CD4-positive, alpha-beta T cell treated with Interleukin-2 at 100 ng/mL for 4 hours (primary cell): Measurements from ENCODE around the gene ENPP1.

Experiments
- DNase-seq: peaks from one replicate; pipeline ENCODE4 v3.0.0-alpha.2; 2020; ENCODE audit warnings: low spot score

ENPP1 gene

GRCh38 chr6:131787079-131787478 lies 20.7 kb upstream of the ENPP1 start:
- DNase-seq: no peak

DNA sequence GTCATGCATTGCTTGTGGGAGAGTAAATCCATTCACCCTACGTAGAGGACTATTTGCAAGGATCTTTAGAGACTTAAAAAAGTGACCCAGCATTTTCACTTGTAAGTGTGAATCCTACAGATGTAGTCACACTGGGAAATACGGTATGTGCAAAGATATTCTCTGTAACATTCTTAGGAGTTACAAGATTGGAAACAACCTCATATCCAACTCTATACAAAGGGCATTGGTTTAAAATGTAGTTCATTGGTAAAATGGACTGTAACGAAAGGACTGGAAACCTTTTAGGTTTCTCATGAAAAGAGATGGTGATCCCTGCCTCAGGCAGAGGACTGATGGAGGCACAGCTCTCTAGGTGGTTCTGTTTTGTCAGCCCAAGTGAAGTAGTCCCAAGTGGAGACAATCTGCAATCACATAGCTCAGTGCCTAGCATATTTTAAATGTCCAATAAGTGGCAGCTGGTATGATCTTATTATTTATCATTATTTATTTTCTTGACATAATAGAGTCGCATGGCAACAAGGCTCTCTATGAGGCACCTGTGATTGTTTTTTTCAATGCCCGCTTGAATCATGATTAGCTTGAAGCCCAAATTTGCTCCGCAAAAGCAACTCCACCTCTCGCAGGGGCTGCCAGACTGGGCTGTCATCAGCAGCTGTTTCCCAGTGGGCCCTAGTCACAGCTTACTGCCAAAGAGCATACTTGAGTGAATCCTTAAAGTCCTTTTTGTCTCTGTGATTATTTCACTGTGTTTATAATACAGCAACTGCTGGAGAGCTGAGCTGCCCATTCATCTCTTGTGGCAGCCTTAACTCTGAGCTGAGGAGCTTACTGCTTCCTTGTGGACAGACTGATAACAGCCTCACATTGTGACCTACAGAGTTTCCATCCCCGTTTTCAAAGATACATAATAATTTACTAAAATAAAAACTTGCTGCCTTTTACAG lies 19.8 kb upstream of the ENPP1 start:
- no peak for DNase-seq

DNA sequence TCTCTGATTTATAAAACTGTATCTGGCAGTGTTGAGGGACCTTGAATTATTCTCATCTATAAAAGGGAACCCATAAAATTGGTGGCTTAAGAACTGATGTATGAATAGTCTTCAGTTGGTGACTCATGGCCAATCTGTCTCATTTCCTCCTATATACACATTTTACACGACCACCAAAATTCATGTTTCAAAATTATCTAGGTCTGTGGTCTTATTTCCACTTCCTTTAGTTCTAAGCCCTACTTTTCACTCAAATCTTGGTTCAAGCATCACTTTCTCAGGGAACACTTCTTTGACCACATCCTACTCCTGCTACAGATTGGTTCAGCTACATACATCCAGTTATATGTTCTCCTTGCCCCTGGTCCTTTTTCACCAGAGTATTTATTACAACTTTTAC lies 18.6 kb upstream of the ENPP1 start:
- DNase-seq: no peak

- DNase-seq: no peak
These were observed 16.3 kb upstream of the ENPP1 start for GRCh38 chr6:131791476-131791875.

GRCh38 chr6:131792091-131792496 lies 15.7 kb upstream of the ENPP1 start:
- no peak for DNase-seq

- no peak for DNase-seq
These were observed 12.5 kb upstream of the ENPP1 start for GRCh38 chr6:131795366-131795765.

- DNase-seq: no peak
These were observed 5.5 kb upstream of the ENPP1 start for GRCh38 chr6:131802347-131802746.

GRCh38 chr6:131803007-131803769 lies 4.6 kb upstream of the ENPP1 start:
- DNase-seq: no peak

DNA sequence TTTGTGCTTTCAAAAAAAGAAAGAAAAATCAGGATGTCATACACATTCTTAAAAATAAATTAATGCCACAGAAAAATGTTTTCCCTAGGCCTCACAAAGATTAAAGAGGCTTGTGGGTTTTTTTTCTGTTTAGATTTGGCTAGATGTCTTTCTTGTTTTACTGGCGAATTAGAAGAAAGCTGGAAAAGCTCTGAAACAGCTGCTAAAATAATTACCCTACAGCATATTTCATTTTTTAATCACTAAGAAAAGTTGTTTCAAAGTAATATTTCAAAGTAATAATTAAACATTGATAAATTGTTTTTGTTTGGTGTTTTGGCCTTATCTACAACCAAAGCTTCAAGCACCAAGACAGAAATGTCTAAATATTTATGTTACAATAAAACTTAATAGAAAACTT lies 3.7 kb upstream of the ENPP1 start:
- DNase-seq: no peak

DNA sequence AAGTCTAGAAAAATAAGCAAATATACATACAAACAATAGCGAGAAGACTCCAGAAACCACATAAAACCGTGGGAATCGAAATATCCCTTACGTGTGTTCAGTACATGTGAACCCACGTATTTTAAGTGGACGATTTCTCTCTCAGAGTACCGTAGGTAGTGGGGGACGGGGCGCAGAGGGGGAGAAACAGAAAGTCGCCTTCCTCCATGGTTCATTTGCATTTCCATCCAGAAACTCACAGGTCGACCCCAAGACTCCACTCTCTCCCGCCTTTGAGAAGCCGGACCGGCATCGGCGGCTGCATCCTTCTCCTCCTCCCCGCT lies 538 bp upstream of the ENPP1 start:
- no peak for DNase-seq

GRCh38 chr6:131808460-131809269 lies 845 bp downstream of the ENPP1 start:
- DNase-seq: no peak

DNA sequence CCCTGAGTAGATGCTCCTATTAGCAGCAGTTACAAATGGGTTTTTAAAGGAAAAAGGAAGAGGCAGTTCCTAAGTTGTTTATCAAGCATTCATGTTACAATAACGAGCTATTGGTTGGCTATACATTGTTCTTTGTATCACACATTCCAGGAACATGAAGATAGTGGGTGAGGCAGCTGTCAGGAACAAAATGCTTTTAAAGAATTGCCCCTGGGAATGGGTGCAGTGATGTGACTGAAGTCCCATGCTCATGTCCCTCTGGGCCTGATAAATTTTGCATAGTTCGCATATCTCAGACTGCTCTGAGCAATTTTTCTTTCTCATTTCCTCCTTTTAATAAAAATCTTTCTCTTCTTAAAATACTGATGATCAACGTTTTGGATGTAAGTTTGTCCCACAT lies 3.7 kb downstream of the ENPP1 start:
- no peak for DNase-seq

GRCh38 chr6:131813991-131814390 lies 6.2 kb downstream of the ENPP1 start:
- DNase-seq: no peak

DNA sequence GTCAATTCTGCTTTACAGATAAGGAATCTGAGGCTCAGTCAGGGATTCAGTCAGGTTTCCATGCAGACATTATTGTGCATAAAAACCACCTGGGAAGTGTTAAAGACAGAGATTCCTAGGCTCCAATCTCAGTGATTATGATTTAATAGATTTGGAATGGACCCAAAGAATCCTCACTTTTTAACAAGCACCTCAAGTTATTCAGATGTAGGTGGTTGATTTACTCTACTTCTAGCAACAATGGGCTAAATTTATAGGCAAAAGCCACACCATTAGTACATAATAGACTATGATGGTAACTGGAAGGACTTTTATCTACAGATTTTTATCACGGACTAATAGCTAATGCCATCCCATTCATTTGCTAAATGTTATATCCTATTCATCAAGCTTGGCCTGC lies 9.0 kb downstream of the ENPP1 start:
- no peak for DNase-seq

- no peak for DNase-seq
These were observed 11.8 kb downstream of the ENPP1 start for GRCh38 chr6:131819572-131820124.

DNA sequence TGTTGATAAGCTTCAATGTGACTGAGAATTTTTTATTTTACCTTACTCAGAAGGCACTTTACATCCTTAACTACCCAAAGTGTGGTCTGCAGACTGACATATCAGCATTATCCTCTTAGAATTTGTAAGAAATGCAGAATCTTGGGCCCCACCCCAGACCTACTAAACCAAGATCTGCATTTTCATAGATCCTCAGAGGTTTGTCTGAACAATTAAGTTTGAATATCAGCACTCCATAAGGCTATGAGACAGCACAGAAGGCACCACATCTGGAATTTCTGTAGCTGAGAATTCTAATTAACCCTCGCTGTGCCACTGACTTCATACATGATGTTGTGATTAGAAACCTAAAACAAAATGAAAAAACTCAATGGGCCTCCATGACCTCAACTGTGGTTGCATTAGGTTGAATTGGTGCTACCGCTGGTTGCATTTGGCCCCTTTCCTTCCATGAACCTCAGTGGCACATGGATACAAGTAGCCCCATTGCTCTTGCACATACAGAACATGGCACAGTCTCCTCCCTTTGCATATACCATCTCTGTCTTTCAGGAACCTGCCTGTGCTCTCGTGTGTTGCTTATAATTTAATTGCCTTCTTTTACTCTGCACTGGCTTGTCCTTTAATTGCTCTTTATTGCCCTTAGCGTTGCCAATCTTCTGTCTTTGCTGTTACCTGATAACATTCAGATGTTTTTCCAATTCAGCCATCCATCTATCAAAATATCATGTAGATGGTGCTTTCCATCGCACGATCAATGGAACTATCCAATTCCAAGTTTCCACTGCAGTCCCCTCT lies 13.4 kb downstream of the ENPP1 start:
- no peak for DNase-seq

DNA sequence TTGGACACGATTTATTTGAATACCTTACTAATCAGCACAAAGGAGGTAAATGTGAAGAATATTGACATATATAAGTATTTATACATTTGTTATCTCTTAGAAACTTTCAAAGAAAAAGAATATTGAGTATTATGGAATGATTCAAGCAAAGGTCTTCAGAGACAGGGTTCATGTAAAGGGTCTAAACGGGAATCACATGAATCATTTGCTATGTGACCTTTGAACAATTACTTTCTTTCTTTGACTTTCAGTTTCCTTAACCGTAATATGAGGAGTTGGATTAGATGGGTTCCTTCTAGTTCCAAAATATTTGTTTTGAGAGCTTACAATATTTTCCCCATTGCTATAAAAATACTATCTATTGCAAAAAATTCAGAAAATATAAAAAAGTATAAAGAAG lies 14.3 kb downstream of the ENPP1 start:
- no peak for DNase-seq

DNA sequence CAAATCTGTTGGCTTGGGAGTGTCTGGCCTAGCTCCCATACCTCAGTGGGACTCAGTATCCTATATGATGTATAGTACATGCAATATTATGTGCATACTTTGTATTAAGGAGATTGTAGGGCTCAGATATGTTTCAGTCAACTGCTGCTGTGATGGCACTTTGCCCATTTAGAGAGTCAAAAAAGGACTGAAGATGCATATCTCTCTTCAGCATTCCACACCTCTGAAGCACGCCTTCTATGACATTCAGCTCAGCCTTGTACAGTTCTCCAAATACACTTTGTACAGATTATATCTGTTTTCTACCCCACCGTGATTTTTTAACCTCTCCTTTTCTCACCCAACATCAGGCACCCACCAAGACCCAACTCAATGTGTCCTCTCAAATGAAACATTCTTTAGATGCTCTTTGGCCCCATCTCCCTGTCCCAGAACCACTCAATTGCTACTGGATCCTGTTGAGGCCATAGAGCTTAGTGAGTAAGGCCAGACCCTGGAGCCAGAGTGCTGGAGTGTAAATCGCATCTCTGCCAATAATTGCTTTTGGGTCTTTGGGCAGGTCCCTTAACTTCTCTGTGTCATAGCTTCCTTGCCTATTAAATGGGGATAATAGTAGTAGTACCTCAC lies 15.6 kb downstream of the ENPP1 start:
- no peak for DNase-seq

DNA sequence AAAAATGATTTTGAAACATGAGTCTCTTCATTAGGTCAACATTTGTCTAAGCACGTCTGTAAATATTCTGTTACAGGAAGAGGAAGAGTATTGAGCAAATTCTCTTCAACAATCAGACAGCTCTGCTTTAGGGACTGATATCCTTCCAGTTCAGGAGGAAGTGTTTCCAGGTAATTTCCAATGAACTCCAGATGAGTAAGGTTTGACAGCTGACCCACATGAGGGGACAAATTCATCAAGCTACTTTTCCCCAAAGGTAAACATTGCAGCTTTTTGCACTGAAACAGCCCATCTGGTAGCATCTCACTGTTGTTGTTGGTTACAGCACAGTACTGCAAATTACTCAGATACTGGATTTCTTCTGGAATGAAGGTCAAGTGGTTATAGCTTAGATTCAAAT lies 18.1 kb downstream of the ENPP1 start:
- DNase-seq: no peak

DNA sequence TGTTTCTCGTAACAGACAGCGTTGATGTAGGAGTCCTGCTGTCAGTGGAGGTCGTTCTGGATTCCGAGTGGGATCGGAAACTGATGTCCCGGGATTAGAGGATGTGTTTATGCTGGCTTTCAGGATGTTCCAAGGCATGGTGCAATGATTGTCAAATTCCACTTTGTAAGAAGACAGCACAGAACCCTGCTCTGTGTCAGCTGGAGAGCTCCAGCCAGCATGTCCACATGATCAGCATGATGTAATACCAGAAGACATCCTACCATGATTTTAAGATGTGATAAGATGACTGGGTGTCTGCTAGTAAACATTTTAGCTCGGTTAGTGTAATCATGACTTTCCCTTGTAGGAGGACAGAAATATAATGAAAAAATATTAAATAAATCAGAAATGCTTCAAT lies 20.3 kb downstream of the ENPP1 start:
- DNase-seq: no peak

DNA sequence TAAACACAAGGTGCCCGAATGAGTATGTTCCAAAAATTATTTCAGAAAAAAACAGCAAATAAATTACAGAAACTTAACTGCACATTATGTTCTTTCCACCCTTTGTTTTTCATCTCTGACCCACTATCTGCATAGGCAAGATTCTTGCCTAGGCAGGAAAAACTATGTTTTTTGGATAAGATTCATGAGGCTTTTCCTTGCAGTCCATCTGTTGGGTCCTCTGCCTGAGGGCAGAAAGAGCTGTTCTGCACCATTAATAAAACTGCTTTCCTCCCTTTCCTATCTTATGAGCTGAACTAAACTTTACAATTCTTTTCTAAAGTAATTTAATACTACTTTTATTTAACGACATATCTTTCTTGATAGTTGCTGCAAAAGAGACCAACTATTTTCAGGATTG lies 21.1 kb downstream of the ENPP1 start:
- DNase-seq: no peak
